ENCODE data around the gene TCF12.
"Not testable (repeated sequence)": the region's sequence is repeated elsewhere in the genome, so short reads cannot be mapped to it uniquely, and the experiment has no call there.

TCF12 gene

GRCh38 chr15:56916825-56917477 is 1.5 kb upstream of the TCF12 start:
- DNase-seq = no peak

GRCh38 chr15:56917652-56918045 is 795 bp upstream of the TCF12 start:
- peak in 6 of 14 donors; percentile 43 to 84 (median 58) for DNase-seq

- peak in 10 of 14 donors; percentile 26 to 77 (median 58) for DNase-seq
These were observed 676 bp downstream of the TCF12 start for GRCh38 chr15:56919031-56919608.

GRCh38 chr15:56919609-56920366 is 1.3 kb downstream of the TCF12 start:
- DNase-seq = peak in 10 of 14 donors; percentile 6 to 77 (median 54)

- DNase-seq = no peak
These were observed 1.9 kb downstream of the TCF12 start for GRCh38 chr15:56920367-56920627.

- DNase-seq = no peak
These were observed 4.7 kb downstream of the TCF12 start for GRCh38 chr15:56923174-56923591.

- DNase-seq = no peak
These were observed 9.4 kb downstream of the TCF12 start for GRCh38 chr15:56927816-56928215.

- DNase-seq = no peak
These were observed 11.0 kb downstream of the TCF12 start for GRCh38 chr15:56929399-56929798.

GRCh38 chr15:56929933-56930332 is 11.5 kb downstream of the TCF12 start:
- no peak for DNase-seq

- no peak for DNase-seq
These were observed 12.3 kb downstream of the TCF12 start for GRCh38 chr15:56930669-56931313.

- DNase-seq = no peak
These were observed 13.4 kb downstream of the TCF12 start for GRCh38 chr15:56931639-56932508.

GRCh38 chr15:56932509-56932868 is 14.0 kb downstream of the TCF12 start:
- not testable (repeated sequence) for DNase-seq

- DNase-seq = no peak
These were observed 15.0 kb downstream of the TCF12 start for GRCh38 chr15:56933410-56933809.

GRCh38 chr15:56933811-56934210 is 15.4 kb downstream of the TCF12 start:
- no peak for DNase-seq

GRCh38 chr15:56934269-56934668 is 15.8 kb downstream of the TCF12 start:
- DNase-seq = no peak

GRCh38 chr15:56936929-56937328 is 18.5 kb downstream of the TCF12 start:
- DNase-seq = no peak

GRCh38 chr15:56939257-56939656 is 20.8 kb downstream of the TCF12 start:
- DNase-seq = no peak

GRCh38 chr15:56940388-56940787 is 21.9 kb downstream of the TCF12 start:
- DNase-seq = no peak

GRCh38 chr15:56942118-56942517 is 23.7 kb downstream of the TCF12 start:
- DNase-seq = no peak

- no peak for DNase-seq
These were observed 25.0 kb downstream of the TCF12 start for GRCh38 chr15:56943403-56943802.

- no peak for DNase-seq
These were observed 26.0 kb downstream of the TCF12 start for GRCh38 chr15:56944485-56944884.

- no peak for DNase-seq
These were observed 27.7 kb downstream of the TCF12 start for GRCh38 chr15:56946150-56946549.

All from C1 segment of cervical spinal cord (tissue), 14 donors.